ENCODE results near the gene CORO2A.

The CORO2A gene

GRCh38 chr9:98192503-98193335 is at the start of gene CORO2A:
TSS of gene CORO2A (minus strand) at chr9:98192637. CDS start at chr9:98157660, 34,977 bp downstream.
- DNase-seq = no peak

GRCh38 chr9:98241357-98242300 is 49.2 kb upstream of the CORO2A start:
- no peak for DNase-seq

GRCh38 chr9:98240475-98240874 is 48.0 kb upstream of the CORO2A start:
- DNase-seq = no peak

GRCh38 chr9:98236901-98237487 is 44.6 kb upstream of the CORO2A start:
- no peak for DNase-seq

GRCh38 chr9:98235126-98235525 is 42.7 kb upstream of the CORO2A start:
- no peak for DNase-seq

GRCh38 chr9:98234245-98234825 is 41.9 kb upstream of the CORO2A start:
- DNase-seq = no peak

GRCh38 chr9:98232926-98233325 is 40.5 kb upstream of the CORO2A start:
- no peak for DNase-seq

GRCh38 chr9:98231770-98232478 is 39.5 kb upstream of the CORO2A start:
- DNase-seq = no peak

GRCh38 chr9:98230789-98231188 is 38.4 kb upstream of the CORO2A start:
- DNase-seq = no peak

DNA sequence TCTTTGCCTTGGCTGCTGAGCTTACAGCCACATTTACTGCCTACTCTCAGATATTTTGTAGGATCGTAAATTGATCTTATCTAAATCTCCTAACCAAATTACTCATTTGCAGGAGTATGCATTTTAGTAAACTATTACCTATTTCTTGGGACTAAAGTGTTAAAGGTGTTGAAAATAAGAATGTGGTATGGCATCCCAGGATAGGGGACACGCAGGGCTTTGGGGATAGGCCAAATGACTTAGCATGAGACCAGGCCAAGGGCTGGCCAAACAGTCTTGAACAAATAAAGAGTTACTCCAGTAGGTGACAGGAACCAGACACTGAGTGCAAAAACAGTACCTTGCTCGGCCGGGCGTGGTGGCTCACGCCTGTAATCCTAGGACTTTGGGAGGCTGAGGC is 37.9 kb upstream of the CORO2A start:
- DNase-seq = no peak

DNA sequence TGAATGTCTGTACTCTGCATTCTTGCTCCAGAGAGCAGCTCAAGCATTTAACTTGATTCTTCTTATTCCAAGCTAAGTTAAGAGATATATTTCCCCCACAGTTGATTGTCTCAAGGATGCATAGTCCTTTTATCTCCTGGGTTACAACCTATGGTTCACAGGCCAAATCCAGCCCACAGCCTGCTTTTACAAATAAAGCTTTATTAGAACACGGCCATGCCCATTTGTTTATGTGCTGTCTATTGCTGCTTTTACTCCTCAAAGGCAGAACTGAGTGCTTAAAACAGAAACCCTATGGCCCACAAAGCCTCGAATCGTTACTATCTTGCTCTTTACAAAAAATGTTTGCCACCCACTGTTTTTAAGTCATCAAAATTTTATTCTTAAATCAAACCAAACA is 37.2 kb upstream of the CORO2A start:
- DNase-seq = no peak

- DNase-seq = no peak
Observed at GRCh38 chr9:98229090-98229395, 36.6 kb upstream of the CORO2A start.

DNA sequence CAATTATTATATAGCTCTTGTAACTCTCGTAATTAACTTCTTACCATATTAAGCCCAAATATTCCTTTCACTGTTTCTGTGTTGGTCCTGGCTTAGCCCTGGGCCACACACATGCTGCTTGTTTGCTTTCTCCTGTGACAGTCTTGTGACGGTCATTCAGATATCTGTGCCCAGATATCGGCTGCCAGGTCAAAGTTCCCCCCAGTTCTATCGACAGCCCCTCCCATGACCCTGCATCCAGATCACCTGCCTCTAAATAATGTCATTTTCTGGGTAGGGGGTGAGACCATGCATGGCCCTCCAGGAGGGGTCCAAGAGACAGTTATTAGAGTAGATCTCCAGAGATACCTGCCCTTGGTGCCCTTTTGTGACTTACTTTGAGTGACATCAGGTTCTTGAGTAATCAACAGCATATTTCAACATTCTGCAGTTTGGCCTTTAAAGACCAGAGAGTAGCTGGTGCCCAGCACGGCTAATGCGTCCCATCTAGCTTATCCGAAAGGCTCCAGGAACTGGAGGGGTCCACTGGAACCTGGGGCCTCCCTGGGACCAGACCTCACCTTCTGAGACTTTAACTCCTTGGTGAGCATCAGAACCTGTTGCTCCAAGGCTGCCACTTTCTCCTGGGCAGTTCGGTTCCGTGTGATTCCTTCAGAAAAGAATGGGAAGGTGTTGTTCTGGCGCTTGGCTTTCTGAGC is 36.1 kb upstream of the CORO2A start:
- DNase-seq = no peak

DNA sequence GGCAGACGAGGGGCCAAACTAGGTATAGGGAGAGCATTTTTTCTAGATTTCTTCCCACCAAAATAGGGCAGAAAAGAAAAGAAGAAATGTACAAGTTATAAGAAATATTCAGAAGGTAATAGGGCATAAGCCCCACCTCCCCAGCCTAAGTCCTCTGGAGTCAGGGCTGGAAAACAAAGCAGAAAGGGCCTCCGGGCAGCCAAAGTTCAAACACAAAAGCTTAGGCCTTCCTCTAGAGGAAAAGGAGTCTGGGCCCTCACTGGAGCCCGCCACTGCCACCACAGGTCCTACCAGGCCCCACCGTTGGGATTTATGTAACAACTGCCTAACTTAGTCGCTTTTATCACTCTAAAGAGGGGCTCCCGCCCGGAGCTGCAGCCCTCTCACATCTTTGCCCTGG is 35.4 kb upstream of the CORO2A start:
- DNase-seq = no peak

DNA sequence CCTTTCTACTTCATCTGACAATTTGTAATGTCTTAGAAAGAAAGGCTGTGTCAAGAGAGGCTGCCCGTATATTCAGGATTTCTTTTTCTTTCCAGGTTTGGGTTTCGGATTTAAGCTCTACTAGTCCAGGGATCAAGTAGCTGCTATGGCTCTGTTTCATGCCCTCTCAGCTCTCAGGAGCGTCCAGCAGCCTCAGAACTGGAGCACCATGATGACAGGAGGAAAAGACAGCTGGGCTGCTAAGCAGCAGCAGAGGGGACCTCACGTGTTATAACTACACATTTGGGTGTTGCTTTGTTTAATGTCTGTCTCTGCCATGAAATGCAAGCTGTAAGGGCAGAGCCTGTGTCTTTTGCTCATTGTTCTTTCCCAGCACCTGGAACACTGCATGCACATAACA is 34.5 kb upstream of the CORO2A start:
- DNase-seq = no peak

GRCh38 chr9:98226516-98226915 is 34.1 kb upstream of the CORO2A start:
- no peak for DNase-seq

GRCh38 chr9:98225015-98225442 is 32.6 kb upstream of the CORO2A start:
- no peak for DNase-seq

GRCh38 chr9:98222885-98223691 is 30.7 kb upstream of the CORO2A start:
- DNase-seq = no peak

GRCh38 chr9:98220911-98221310 is 28.5 kb upstream of the CORO2A start:
- no peak for DNase-seq

- no peak for DNase-seq
Observed at GRCh38 chr9:98219794-98220370, 27.4 kb upstream of the CORO2A start.

- DNase-seq = no peak
Observed at GRCh38 chr9:98219364-98219716, 26.9 kb upstream of the CORO2A start.

Measured in KG1 (cell line).